Measurements from ENCODE around the gene CTNND2. TPM values are rescaled to one million over a fixed set of nuclear protein-coding genes. Genes with fewer than 3 reads are reported as not detected.
"Not testable (repeated sequence)": the region's sequence is repeated elsewhere in the genome, so short reads cannot be mapped to it uniquely, and the experiment has no call there.

The CTNND2 gene
- total RNA-seq, 1 experiment from 2014 or later: not detected

DNA sequence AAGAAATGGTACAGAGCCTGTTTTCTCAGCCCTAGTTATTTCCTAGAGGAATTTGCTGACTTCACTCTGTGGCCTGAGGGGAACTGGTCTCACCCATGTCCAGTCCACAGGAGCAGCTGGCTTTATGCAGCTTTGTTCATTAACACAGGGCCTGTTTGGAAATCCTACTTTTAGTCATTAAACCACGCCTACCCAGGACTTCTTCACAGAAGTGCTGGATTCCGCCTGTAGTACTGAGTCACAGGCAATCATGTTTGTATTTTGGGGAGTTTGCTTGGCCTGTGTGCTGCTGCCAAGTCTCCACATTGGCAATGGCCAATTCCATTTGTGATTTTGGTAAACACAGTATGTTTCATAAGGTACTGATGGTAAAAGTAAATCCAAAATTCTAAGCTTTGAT lies 52.8 kb downstream of the CTNND2 start:
- Histone ChIP-seq H3K36me3 (no peaks in the 10 kb centered on the region), H3K27me3 (no peaks in the 10 kb centered on the region), H3K9me3 (replicated peaks) (no peaks in the 10 kb centered on the region), H3K4me1 (peaks cover 5% of the 10 kb centered on the region; the same call in 1 of the 2 replicates), H3K4me3 (no peak overlapping the region), H3K27ac (no peak overlapping the region)
- peak; percentile 34 to 50 for DNase-seq

DNA sequence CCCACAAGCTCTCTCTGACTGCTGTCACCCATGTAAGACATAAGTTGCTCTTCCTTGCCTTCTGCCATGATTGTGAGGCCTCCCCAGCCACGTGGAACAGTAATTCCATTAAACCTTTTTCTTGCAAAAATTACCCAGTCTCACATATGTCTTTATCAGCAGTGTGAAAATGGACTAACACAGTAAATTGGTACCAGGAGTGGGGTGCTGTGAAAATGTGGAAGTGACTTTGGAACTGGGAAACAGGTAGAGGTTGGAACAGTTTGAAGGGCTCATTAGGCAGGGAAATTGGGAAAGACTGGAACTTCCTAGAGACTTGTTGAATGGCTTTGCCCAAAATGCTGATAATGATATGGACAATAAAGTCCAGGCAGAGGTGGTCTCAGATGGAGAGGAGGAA lies 75.7 kb downstream of the CTNND2 start:
- not testable (repeated sequence) for H3K9me3 ChIP-seq (replicated peaks); H3K4me3 ChIP-seq; H3K36me3 ChIP-seq; H3K4me1 ChIP-seq; H3K27me3 ChIP-seq; DNase-seq; H3K27ac ChIP-seq

DNA sequence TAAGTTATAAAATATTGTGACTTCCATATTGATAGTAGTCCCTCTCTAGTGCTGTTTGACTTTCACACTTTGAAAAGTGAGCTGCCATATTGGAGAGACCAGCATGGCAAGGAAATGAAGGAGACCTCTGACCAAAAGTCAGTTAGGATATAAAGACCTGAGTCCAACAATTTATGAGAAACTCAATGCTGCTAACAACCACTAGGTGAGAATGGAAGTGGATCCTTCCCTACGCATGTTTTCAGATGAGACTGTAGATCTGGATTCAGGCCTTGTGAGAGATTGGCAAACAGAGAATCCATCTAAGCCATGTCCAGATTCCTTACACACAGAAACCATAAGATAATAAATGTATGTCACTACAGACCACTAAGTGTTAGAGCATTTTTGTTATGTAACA lies 81.6 kb downstream of the CTNND2 start:
- H3K4me3 ChIP-seq: no peak overlapping the region
- no peaks in the 10 kb centered on the region for H3K27me3 ChIP-seq
- H3K9me3 ChIP-seq (replicated peaks): no peaks in the 10 kb centered on the region
- H3K4me1 ChIP-seq: no peaks in the 10 kb centered on the region
- no peak overlapping the region for H3K27ac ChIP-seq
- no peak for DNase-seq
- H3K36me3 ChIP-seq: no peaks in the 10 kb centered on the region

DNA sequence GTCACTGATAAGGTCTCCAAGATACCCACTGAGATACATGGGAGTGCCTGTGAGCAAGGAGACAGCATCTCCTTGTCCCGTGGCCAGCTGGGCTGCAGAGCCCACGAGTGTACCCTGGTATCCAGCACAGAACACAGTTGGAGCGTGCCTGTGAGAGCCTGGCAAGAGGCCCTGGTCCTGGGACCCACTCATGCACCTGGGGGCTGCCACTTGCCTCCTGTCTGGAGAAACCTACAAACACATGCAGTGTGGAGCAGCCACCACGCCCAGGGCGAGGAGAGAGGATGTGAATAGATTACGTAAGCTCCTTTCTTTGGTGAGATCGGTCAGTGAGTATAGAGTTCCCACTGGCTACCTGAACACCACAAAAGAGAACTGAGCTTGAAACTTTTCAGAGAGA lies 88.3 kb downstream of the CTNND2 start:
- no peaks in the 10 kb centered on the region for H3K4me1 ChIP-seq
- no peaks in the 10 kb centered on the region for H3K27me3 ChIP-seq

DNA sequence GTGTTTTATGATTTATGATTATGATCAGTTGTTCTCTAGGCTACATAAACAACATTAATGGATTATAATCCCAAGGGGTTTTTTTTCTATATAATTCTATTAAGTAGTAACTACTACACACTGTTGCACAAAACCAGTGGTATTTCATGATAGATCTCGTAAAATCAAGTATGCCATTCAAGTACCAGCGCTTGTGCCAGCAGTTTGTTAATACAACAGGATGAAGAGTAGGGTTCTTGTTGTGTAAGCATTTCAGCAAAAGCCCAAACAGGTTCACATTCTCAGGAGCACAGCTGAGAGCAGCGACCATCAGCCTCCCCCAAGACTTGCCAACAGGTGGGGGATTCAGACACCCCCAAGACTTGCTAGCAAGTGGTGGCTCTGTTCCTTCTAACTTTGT lies 88.8 kb downstream of the CTNND2 start:
- DNase-seq: no peak
- H3K4me3 ChIP-seq: no peak overlapping the region
- H3K27ac ChIP-seq: no peak overlapping the region
- no peaks in the 10 kb centered on the region for H3K36me3 ChIP-seq
- H3K27me3 ChIP-seq: no peaks in the 10 kb centered on the region
- no peaks in the 10 kb centered on the region for H3K4me1 ChIP-seq
- H3K9me3 ChIP-seq (replicated peaks): no peaks in the 10 kb centered on the region

More for the DNA sequence above, 88.3 kb downstream of the CTNND2 start:
- H3K4me3 ChIP-seq: no peak overlapping the region
- no peaks in the 10 kb centered on the region for H3K36me3 ChIP-seq
- H3K9me3 ChIP-seq (replicated peaks): no peaks in the 10 kb centered on the region
- no peak for DNase-seq
- no peak overlapping the region for H3K27ac ChIP-seq

DNA sequence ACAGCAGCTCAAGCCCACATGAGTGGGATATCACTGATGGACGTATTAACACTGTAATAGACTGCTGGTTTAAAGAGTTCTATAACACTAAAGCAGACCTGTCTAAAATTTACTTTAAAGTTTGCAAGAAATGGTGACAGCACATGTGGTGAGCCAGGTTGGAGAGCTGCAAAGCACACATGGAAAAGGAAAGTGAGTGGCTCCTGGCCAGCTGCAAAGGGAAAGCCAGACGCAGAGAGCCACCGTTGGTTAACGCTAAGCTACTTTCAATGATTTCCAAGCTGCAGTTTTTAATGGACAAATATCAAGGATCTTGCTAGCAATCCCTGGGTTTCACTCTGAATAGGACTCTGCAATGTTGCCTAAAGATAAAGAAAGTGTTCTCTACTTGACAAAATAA lies 89.9 kb downstream of the CTNND2 start:
- Histone ChIP-seq H3K27me3 (no peaks in the 10 kb centered on the region), H3K4me3 (no peak overlapping the region), H3K4me1 (no peaks in the 10 kb centered on the region), H3K27ac (no peak overlapping the region), H3K36me3 (no peaks in the 10 kb centered on the region), H3K9me3 (replicated peaks) (no peaks in the 10 kb centered on the region)
- DNase-seq: no peak

DNA sequence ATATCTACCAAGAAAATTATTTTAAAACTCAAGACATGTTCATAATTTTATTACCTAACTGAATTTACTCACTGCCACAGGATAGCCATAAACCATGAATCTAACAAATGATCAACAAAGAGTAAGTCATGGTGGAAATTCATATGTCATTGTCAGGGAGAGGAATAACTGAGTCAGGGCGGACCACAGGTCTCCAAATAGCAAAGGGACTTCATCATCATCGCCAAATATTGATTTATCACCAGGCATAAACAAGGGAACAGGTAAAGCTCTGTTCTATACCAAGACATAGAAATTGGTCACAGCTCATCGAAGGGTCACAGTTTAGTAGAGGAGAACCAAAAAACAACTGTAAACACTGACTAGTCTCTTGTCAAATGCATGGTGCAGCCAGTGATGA lies 94.8 kb downstream of the CTNND2 start:
- Histone ChIP-seq H3K27me3 (no peaks in the 10 kb centered on the region), H3K4me3 (no peak overlapping the region), H3K9me3 (replicated peaks) (no peaks in the 10 kb centered on the region), H3K4me1 (no peaks in the 10 kb centered on the region), H3K27ac (no peak overlapping the region), H3K36me3 (no peaks in the 10 kb centered on the region)
- DNase-seq: no peak

DNA sequence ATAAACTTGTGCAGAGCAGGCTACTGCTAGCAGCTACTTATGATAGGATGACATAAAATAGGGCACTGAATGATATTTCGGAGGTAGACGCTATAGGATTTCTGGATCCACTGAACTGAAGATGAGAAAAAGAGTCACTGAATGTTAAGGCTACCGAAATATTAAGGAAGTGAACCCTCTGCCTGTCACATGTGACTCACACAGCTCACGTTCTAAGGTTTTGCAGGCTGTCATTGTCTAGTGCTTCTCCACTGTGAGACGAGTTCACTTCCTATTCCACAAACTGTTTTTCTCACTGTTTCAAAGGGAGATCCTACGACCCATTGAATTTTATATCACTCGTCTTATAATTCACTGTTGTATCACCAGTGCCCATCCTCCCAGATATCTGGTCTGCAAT lies 100.8 kb downstream of the CTNND2 start:
- H3K27me3 ChIP-seq: no peaks in the 10 kb centered on the region
- H3K4me1 ChIP-seq: no peaks in the 10 kb centered on the region
- H3K36me3 ChIP-seq: no peaks in the 10 kb centered on the region
- no peaks in the 10 kb centered on the region for H3K9me3 ChIP-seq (replicated peaks)
- H3K27ac ChIP-seq: no peak overlapping the region
- H3K4me3 ChIP-seq: no peak overlapping the region
- DNase-seq: no peak

DNA sequence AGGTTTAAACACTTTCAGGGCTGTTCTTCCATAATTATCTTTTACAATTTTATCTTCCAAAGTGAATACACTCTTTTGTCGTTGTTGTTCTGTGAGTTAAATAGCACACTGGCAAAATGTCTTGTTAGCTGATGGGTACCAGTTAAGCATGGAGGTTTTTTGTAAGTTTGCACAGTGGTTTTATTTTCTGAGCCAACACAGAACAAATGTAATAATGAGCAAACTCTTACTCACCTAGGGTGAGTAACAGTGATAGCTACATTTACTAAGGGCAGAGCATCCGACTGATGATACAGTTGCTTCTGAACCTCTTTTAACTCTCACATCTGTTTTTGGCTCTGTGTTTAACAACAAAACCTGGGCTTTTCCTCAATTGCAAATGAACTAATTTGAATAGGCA lies 103.2 kb downstream of the CTNND2 start:
- no peaks in the 10 kb centered on the region for H3K36me3 ChIP-seq
- no peak for DNase-seq

DNA sequence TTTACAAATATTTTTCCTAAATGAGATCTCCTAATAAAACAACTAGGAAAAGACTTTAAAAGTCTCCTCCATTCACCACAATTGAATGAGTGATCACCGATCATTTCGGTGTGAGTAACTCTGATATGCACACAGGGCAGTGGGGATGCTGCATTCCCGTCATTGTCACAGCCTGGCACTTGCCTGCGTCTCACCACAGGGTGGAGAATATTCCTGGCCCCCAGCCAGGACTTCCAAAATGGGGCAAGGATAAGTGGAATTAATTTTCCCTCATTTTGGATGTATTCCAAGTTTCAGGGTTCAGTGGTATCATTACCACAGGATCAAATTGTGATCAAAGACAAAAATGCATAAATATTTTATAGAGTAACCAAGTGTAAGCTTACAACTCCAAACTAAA lies 107.1 kb downstream of the CTNND2 start:
- DNase-seq: peak; percentile 5 to 31
- H3K36me3 ChIP-seq: no peaks in the 10 kb centered on the region
- no peaks in the 10 kb centered on the region for H3K9me3 ChIP-seq (replicated peaks)
- H3K27me3 ChIP-seq: no peaks in the 10 kb centered on the region
- H3K27ac ChIP-seq: no peak overlapping the region
- no peaks in the 10 kb centered on the region for H3K4me1 ChIP-seq
- no peak overlapping the region for H3K4me3 ChIP-seq

More for the DNA sequence above, 103.2 kb downstream of the CTNND2 start:
- Histone ChIP-seq H3K4me3 (no peak overlapping the region), H3K27ac (no peak overlapping the region), H3K4me1 (no peaks in the 10 kb centered on the region), H3K9me3 (replicated peaks) (no peaks in the 10 kb centered on the region), H3K27me3 (no peaks in the 10 kb centered on the region)

DNA sequence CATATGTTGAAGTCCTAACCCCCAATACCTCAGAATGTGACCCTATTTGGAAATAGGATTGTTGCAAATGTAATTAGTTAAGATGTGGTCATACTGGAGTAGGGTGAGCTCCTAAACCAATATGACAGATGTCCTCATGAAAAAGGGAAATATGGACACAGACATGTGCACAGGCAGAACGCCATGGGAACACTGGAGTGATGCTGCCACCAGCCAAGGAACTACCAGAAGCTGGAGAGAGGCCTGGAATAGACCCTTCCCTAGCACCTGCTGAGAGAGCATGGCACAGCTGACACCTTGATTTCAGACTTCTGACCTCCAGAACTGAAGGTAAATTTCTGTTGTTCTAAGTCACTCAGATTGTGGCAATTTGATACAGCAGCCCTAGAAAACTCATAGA lies 110.8 kb downstream of the CTNND2 start:
- Histone ChIP-seq H3K36me3 (no peaks in the 10 kb centered on the region), H3K27me3 (no peaks in the 10 kb centered on the region), H3K4me1 (no peaks in the 10 kb centered on the region), H3K4me3 (no peak overlapping the region), H3K9me3 (replicated peaks) (no peaks in the 10 kb centered on the region), H3K27ac (no peak overlapping the region)
- DNase-seq: no peak

DNA sequence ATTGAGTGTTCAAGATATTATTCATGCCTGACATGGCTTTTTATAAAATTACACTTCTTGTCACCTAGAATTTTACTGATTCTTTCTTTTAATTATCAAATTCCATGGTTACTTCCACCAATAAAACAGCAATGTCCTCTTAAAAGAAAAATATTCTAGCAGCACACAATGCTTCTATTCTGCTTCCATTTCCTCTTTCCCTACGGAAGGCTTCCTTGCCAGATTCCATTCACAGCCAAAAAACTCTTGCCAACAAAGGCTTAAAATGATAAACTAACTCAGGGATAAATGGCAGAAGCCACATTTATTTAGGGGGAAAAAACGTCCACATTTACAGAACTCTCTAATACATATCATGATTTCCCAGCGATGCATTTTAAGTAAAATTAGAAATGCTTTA lies 111.6 kb downstream of the CTNND2 start:
- Histone ChIP-seq H3K36me3 (no peaks in the 10 kb centered on the region), H3K4me1 (no peaks in the 10 kb centered on the region), H3K9me3 (replicated peaks) (no peaks in the 10 kb centered on the region), H3K27ac (no peak overlapping the region), H3K4me3 (no peak overlapping the region), H3K27me3 (no peaks in the 10 kb centered on the region)
- no peak for DNase-seq

DNA sequence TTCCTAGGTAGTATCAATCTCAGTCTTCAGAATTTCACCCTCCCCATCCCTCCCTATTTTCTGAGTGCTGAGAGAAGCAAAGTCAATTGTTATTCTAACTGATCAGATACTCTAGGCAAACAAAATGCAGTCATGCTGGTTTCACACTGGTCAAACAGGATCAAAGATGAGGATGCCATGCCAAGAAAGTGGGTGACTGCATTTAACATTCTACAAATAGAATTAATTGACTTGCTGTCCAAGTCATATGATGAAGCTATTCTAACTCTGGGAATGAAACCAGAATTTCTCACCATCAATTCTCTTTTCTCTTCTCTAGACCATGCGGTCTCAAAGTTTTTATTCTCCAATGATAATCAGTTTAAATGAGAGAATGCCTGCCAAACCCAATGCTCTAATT lies 112.5 kb downstream of the CTNND2 start:
- Histone ChIP-seq H3K27ac (no peak overlapping the region), H3K4me1 (no peaks in the 10 kb centered on the region), H3K4me3 (no peak overlapping the region), H3K9me3 (replicated peaks) (no peaks in the 10 kb centered on the region), H3K27me3 (no peaks in the 10 kb centered on the region), H3K36me3 (no peaks in the 10 kb centered on the region)
- DNase-seq: no peak

DNA sequence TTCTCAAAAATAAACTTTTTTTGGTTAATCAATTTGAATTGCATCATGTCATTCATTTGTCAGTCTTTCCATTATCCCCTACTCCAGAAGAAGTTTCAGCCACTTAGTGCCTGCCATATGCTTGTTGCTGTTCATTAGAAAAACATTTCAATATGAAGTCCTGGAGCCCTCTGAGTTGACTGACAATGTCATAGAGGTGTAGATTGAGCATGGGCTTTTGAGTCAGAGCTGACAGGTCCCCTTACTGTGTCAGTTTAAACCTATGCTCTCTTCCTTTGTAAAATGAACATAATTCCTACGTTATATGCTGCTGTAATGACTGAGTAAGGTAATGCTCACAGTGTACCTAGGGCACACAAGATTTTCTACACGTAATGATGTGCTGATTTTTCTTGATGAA lies 114.0 kb downstream of the CTNND2 start:
- no peak overlapping the region for H3K27ac ChIP-seq
- H3K4me3 ChIP-seq: no peak overlapping the region
- H3K27me3 ChIP-seq: no peaks in the 10 kb centered on the region
- H3K9me3 ChIP-seq (replicated peaks): no peaks in the 10 kb centered on the region
- no peaks in the 10 kb centered on the region for H3K36me3 ChIP-seq
- no peak for DNase-seq
- H3K4me1 ChIP-seq: no peaks in the 10 kb centered on the region

DNA sequence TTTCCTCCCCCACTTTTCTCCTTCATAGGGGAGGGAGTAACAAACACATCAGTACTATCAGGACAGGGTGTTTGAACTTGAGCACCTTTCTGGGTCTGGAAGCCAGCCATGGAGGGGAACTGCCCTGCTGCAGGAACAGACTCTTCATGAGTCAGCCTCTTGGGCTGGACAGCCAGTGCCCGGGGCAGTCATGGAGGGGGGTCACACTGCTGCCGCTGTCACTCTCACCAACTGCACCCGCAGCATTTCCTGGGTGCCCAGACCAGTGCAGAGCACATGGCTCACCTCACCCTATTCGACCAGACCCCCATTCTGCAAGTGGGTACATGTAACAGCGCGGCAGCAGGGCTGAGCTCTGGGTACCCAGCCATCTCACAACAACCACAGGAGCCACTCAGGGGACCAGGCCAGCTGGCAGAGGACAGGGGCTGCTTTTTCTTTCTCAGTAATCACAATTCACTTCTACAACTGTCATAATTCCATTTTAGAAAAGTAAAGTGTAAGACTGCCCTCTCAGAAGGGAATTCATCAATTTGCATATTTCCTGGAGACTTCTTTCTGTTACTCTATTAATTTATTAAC lies 118.4 kb downstream of the CTNND2 start:
- Histone ChIP-seq H3K9me3 (replicated peaks) (no peaks in the 10 kb centered on the region), H3K27ac (no peak overlapping the region), H3K4me1 (peaks cover 2% of the 10 kb centered on the region; the same call in 1 of the 2 replicates), H3K4me3 (no peak overlapping the region), H3K27me3 (no peaks in the 10 kb centered on the region), H3K36me3 (no peaks in the 10 kb centered on the region)
- peak; percentile 6 for DNase-seq

DNA sequence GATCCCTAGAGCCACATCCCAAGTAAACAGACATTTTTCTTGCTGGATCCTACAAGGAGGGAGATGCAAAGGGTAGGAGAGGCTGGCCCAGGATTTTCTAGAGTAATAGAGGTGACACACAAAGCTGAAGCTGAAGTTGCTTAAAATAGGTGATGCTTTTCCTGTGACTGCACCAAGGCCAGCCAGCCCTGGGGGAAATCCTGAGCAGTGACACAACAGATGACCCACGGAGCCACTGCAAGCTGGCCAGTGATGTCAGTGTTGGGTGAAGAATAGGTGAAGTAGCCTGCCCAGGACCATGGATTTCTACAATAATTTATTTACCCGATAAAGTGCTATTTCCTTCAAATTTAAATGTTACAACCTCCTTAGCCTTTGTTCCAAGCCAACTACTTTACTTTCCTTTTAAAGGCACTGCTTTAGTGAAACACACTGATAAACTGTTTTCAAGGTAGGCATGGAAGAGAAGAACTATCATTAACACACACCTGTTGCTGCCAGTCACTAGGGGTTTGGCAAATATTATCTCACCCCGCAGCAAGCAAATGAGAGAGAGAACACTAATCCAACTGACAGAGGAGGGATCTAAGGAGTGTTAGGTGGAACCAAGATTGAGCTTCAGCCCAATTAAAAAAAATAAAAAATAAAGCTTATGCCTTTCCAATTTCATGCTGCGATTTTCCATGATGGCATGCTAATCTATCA lies 123.5 kb downstream of the CTNND2 start:
- no peaks in the 10 kb centered on the region for H3K27me3 ChIP-seq
- peak; percentile 52 to 77 for DNase-seq
- H3K9me3 ChIP-seq (replicated peaks): no peaks in the 10 kb centered on the region
- H3K36me3 ChIP-seq: no peaks in the 10 kb centered on the region
- H3K4me1 ChIP-seq: peaks cover 4% of the 10 kb centered on the region; the same call in 1 of the 2 replicates
- H3K27ac ChIP-seq: no peak overlapping the region
- no peak overlapping the region for H3K4me3 ChIP-seq

All from SJCRH30 (cell line).